CD4-positive, alpha-beta memory T cell (primary cell): Measurements from ENCODE around the gene TBC1D16. TPM values are rescaled to one million over a fixed set of nuclear protein-coding genes. Genes with fewer than 3 reads are reported as not detected.

Source experiments
- CTCF ChIA-PET: fragments of 350-600 bp; sonication (Branson Sonifier 250); formaldehyde crosslinking; loops from one replicate; lab custom pipeline; 2021; ENCODE audit warnings: inconsistent platforms; ENCODE audit not compliant: partially characterized antibody; lab: Charles Lee
- POLR2A ChIA-PET: fragments of 350-600 bp; sonication (Branson Sonifier 250); formaldehyde crosslinking; loops from one replicate; lab custom pipeline; 2021; ENCODE audit not compliant: partially characterized antibody; lab: Charles Lee
- DNase-seq, 5 donors: peaks; one replicate each; pipeline versions ENCODE4 v3.0.0 to v3.0.0-alpha.2; 2020 to 2022; ENCODE audit warnings: mixed read lengths in 1 of 5
- H3K27ac ChIP-seq: one replicate; pipeline ENCODE4 v1.7.0; 2013; ENCODE audit warnings: low read depth, low read length
- H3K27me3 ChIP-seq: 2 replicates; pipeline ENCODE4 v1.7.0; 2013; ENCODE audit warnings: mild to moderate bottlenecking, low read length, moderate library complexity; ENCODE audit not compliant: insufficient read depth
- H3K36me3 ChIP-seq: 2 replicates; pipeline ENCODE4 v1.7.0; 2013; ENCODE audit warnings: mild to moderate bottlenecking, low read length, moderate library complexity; ENCODE audit not compliant: insufficient read depth
- H3K4me1 ChIP-seq: 2 replicates; pipeline ENCODE4 v1.7.0; 2013; ENCODE audit warnings: mild to moderate bottlenecking, low read length, moderate library complexity; ENCODE audit not compliant: insufficient read depth
- H3K4me3 ChIP-seq, 2 donors: one replicate each; pipeline ENCODE4 v1.7.0; 2013; ENCODE audit warnings: low read length in 2 of 2, mild to moderate bottlenecking in 1 of 2
- H3K9me3 ChIP-seq, 2 donors: one replicate each; pipeline ENCODE4 v1.7.0; 2013; ENCODE audit warnings: low read length in 2 of 2, control low read depth in 1 of 2; ENCODE audit not compliant: control insufficient read depth in 1 of 2
- H3K27ac Mint-ChIP-seq, 7 donors: one replicate each; pipeline ENCODE4 v1.8.0; 2020 to 2021; ENCODE audit warnings: mixed read lengths in 7 of 7, mild to moderate bottlenecking in 6 of 7, inconsistent platforms in 3 of 7, moderate library complexity in 3 of 7
- H3K27me3 Mint-ChIP-seq, 2 donors: one replicate each; pipeline ENCODE4 v1.8.0; 2020 to 2021; ENCODE audit warnings: mixed read lengths in 2 of 2
- H3K36me3 Mint-ChIP-seq, 2 donors: one replicate each; pipeline ENCODE4 v1.8.0; 2020 to 2021; ENCODE audit warnings: mixed read lengths in 2 of 2, inconsistent platforms in 1 of 2, mild to moderate bottlenecking in 1 of 2
- H3K4me1 Mint-ChIP-seq, 4 donors: one replicate each; pipeline ENCODE4 v1.8.0; 2020 to 2021; ENCODE audit warnings: mixed read lengths in 4 of 4, mild to moderate bottlenecking in 1 of 4
- H3K4me3 Mint-ChIP-seq, 8 donors: one replicate each; pipeline ENCODE4 v1.8.0; 2020 to 2021; ENCODE audit warnings: mixed read lengths in 8 of 8, mild to moderate bottlenecking in 7 of 8, moderate library complexity in 6 of 8, inconsistent platforms in 3 of 8
- H3K9me3 Mint-ChIP-seq, 8 donors: one replicate each; pipeline ENCODE4 v1.8.0; 2020 to 2021; ENCODE audit warnings: mixed read lengths in 8 of 8, mild to moderate bottlenecking in 5 of 8, inconsistent platforms in 3 of 8, moderate library complexity in 1 of 8
- intact Hi-C: fragments of 100-400 bp; cut with micrococcal nuclease; formaldehyde crosslinking; loops from one replicate; pipeline ENCODE4 v1.15.1; 2023
- polyA plus RNA-seq, 2 donors: library from polyadenylated mRNA; unstranded; fragments of 300-500 nt; fragmentation: Illumina TruSeq; gene quantifications; one replicate each; pipeline ENCODE4 v1.2.3, GENCODE V29; 2021
- total RNA-seq, 2 experiments: library from RNA; stranded (reverse); gene quantifications; one replicate each; pipeline ENCODE4 v1.2.3, GENCODE V29; 2021

The TBC1D16 gene
- total and polyA plus RNA-seq, 4 experiments from 2014 or later, result 1.2 to 1.8 (median 1.3) TPM; not detected in 1

GRCh38 chr17:80031691-80032430 is 3.8 kb downstream of the TBC1D16 start:
- CTCF ChIA-PET, result interaction anchor here (0.6 kb wide), 1 partner anchor 20 kb away, joined by 4 read pairs; no protein-coding TSS in a partner anchor

GRCh38 chr17:80030730-80031410 is 4.8 kb downstream of the TBC1D16 start:
- peaks cover 6% of the 10 kb centered on the region for H3K27me3 ChIP-seq
- H3K4me3 ChIP-seq, result no peak overlapping the region
- intact Hi-C loops, result no loop called here
- Mint-ChIP-seq H3K36me3 (no peaks in the 10 kb centered on the region), H3K27ac (no peak overlapping the region), H3K9me3 (no peaks in the 10 kb centered on the region), H3K27me3 (peaks cover 1 to 7% of the 10 kb centered on the region in 2 donors), H3K4me3 (no peak overlapping the region), H3K4me1 (peaks cover 3 to 14% (median 6%) of the 10 kb centered on the region in 4 donors)
- no peaks in the 10 kb centered on the region for H3K9me3 ChIP-seq
- POLR2A ChIA-PET, result no interaction called here
- no peaks in the 10 kb centered on the region for H3K36me3 ChIP-seq
- H3K27ac ChIP-seq, result no peak overlapping the region
- DNase-seq, result no peak
- H3K4me1 ChIP-seq, result peaks cover 7% of the 10 kb centered on the region
- CTCF ChIA-PET, result no interaction called here

More at GRCh38 chr17:80031691-80032430, 3.8 kb downstream of the TBC1D16 start:
- POLR2A ChIA-PET, result no interaction called here
- Histone ChIP-seq H3K4me3 (no peak overlapping the region), H3K4me1 (peaks cover 9% of the 10 kb centered on the region), H3K27me3 (peaks cover 6% of the 10 kb centered on the region), H3K27ac (no peak overlapping the region), H3K36me3 (no peaks in the 10 kb centered on the region), H3K9me3 (no peaks in the 10 kb centered on the region)
- no peak for DNase-seq
- intact Hi-C loops, result no loop called here
- peak overlapping the region in 2 of 7 donors; percentile 45 to 63 for H3K27ac Mint-ChIP-seq
- H3K4me1 Mint-ChIP-seq, result peaks cover 3 to 14% (median 6%) of the 10 kb centered on the region in 4 donors
- H3K27me3 Mint-ChIP-seq, result peaks cover 1 to 7% of the 10 kb centered on the region in 2 donors
- no peaks in the 10 kb centered on the region for H3K9me3 Mint-ChIP-seq
- H3K36me3 Mint-ChIP-seq, result no peaks in the 10 kb centered on the region
- no peak overlapping the region for H3K4me3 Mint-ChIP-seq

GRCh38 chr17:80029258-80029974 is 6.3 kb downstream of the TBC1D16 start:
- Mint-ChIP-seq H3K36me3 (no peaks in the 10 kb centered on the region), H3K4me1 (peaks cover 0 to 5% (median 0%) of the 10 kb centered on the region in 4 donors), H3K27me3 (peaks cover 1 to 2% of the 10 kb centered on the region in 2 donors), H3K4me3 (no peak overlapping the region), H3K27ac (no peak overlapping the region), H3K9me3 (no peaks in the 10 kb centered on the region)
- CTCF ChIA-PET, result no interaction called here
- Histone ChIP-seq H3K4me3 (no peak overlapping the region), H3K4me1 (no peaks in the 10 kb centered on the region), H3K27ac (no peak overlapping the region), H3K27me3 (peaks cover 1% of the 10 kb centered on the region), H3K36me3 (no peaks in the 10 kb centered on the region), H3K9me3 (no peaks in the 10 kb centered on the region)
- intact Hi-C loops, result no loop called here
- POLR2A ChIA-PET, result no interaction called here
- DNase-seq, result no peak

- intact Hi-C loops, result no loop called here
- CTCF ChIA-PET, result interaction anchor here (1.9 kb wide), 1 partner anchor 19 kb away, joined by 8 read pairs; no protein-coding TSS in a partner anchor
- Histone ChIP-seq H3K4me3 (no peak overlapping the region), H3K4me1 (no peaks in the 10 kb centered on the region), H3K27ac (no peak overlapping the region), H3K9me3 (no peaks in the 10 kb centered on the region), H3K27me3 (no peaks in the 10 kb centered on the region), H3K36me3 (no peaks in the 10 kb centered on the region)
- DNase-seq, result no peak
- H3K9me3 Mint-ChIP-seq, result no peaks in the 10 kb centered on the region
- no peak overlapping the region for H3K4me3 Mint-ChIP-seq
- H3K36me3 Mint-ChIP-seq, result no peaks in the 10 kb centered on the region
- no peak overlapping the region for H3K27ac Mint-ChIP-seq
- POLR2A ChIA-PET, result no interaction called here
- H3K27me3 Mint-ChIP-seq, result peaks cover 0 to 1% of the 10 kb centered on the region in 2 donors
- H3K4me1 Mint-ChIP-seq, result peaks cover 0 to 3% (median 0%) of the 10 kb centered on the region in 4 donors
Measured at GRCh38 chr17:80028030-80028429, 7.6 kb downstream of the TBC1D16 start.

GRCh38 chr17:80027043-80027435 is 8.6 kb downstream of the TBC1D16 start:
- no peak overlapping the region for H3K27ac Mint-ChIP-seq
- Histone ChIP-seq H3K36me3 (no peaks in the 10 kb centered on the region), H3K4me3 (no peak overlapping the region), H3K4me1 (no peaks in the 10 kb centered on the region), H3K9me3 (no peaks in the 10 kb centered on the region), H3K27ac (no peak overlapping the region), H3K27me3 (no peaks in the 10 kb centered on the region)
- H3K9me3 Mint-ChIP-seq, result no peaks in the 10 kb centered on the region
- H3K4me3 Mint-ChIP-seq, result no peak overlapping the region
- no peak for DNase-seq
- no peaks in the 10 kb centered on the region for H3K4me1 Mint-ChIP-seq
- H3K36me3 Mint-ChIP-seq, result no peaks in the 10 kb centered on the region
- POLR2A ChIA-PET, result no interaction called here
- no peaks in the 10 kb centered on the region for H3K27me3 Mint-ChIP-seq
- CTCF ChIA-PET, result interaction anchor here (0.9 to 1.9 kb wide), 2 partner anchors 18 to 20 kb away, joined by 3 to 8 read pairs; no protein-coding TSS in a partner anchor
- intact Hi-C loops, result no loop called here

GRCh38 chr17:80026359-80027042 is 9.2 kb downstream of the TBC1D16 start:
- POLR2A ChIA-PET, result no interaction called here
- CTCF ChIA-PET, result interaction anchor here (0.6 to 1.9 kb wide), 3 partner anchors 18 to 72 kb away, joined by 3 to 8 read pairs (median 3); no protein-coding TSS in a partner anchor
- Histone ChIP-seq H3K9me3 (no peaks in the 10 kb centered on the region), H3K27ac (no peak overlapping the region), H3K36me3 (no peaks in the 10 kb centered on the region), H3K4me3 (no peak overlapping the region), H3K27me3 (no peaks in the 10 kb centered on the region), H3K4me1 (no peaks in the 10 kb centered on the region)
- Mint-ChIP-seq H3K4me1 (no peaks in the 10 kb centered on the region), H3K27me3 (no peaks in the 10 kb centered on the region), H3K36me3 (no peaks in the 10 kb centered on the region), H3K27ac (peak overlapping the region in 1 of 7 donors; percentile 46), H3K4me3 (no peak overlapping the region), H3K9me3 (no peaks in the 10 kb centered on the region)
- DNase-seq, result no peak
- intact Hi-C loops, result no loop called here
